Central memory CD8-positive, alpha-beta T cell (primary cell): Measurements from ENCODE around the gene RIOX2.

Experiments used
- ATAC-seq: fragments of 150-1000 bp; cut with Tn5 transposase; replicated peaks from 2 replicates; pipeline ENCODE4 v1.10.0; 2022; ENCODE audit warnings: mild to moderate bottlenecking, moderate FRiP score, moderate number of reproducible peaks; ENCODE audit not compliant: poor library complexity, severe bottlenecking; ENCODE audit errors: extremely low read depth
- DNase-seq, 2 donors: peaks; one replicate each; pipeline ENCODE4 v3.0.0; 2021; ENCODE audit warnings: low spot score in 2 of 2
- H3K27ac Mint-ChIP-seq: one replicate; pipeline ENCODE4 v1.8.0; 2022; ENCODE audit warnings: low read depth, mild to moderate bottlenecking, moderate library complexity, mixed read lengths
- H3K27me3 Mint-ChIP-seq: one replicate; pipeline ENCODE4 v1.8.0; 2022; ENCODE audit warnings: mixed read lengths
- H3K36me3 Mint-ChIP-seq: one replicate; pipeline ENCODE4 v1.8.0; 2022; ENCODE audit warnings: mild to moderate bottlenecking, moderate library complexity, mixed read lengths; ENCODE audit not compliant: insufficient read depth
- H3K4me1 Mint-ChIP-seq: one replicate; pipeline ENCODE4 v1.8.0; 2022; ENCODE audit warnings: mixed read lengths
- H3K4me3 Mint-ChIP-seq: one replicate; pipeline ENCODE4 v1.8.0; 2022; ENCODE audit warnings: mild to moderate bottlenecking, moderate library complexity, mixed read lengths
- H3K9me3 Mint-ChIP-seq: one replicate; pipeline ENCODE4 v1.8.0; 2022; ENCODE audit warnings: mixed read lengths

Gene RIOX2

GRCh38 chr3:97940034-97940433 lies 32.2 kb downstream of the RIOX2 start:
- Mint-ChIP-seq H3K4me3 (no peak overlapping the region), H3K9me3 (no peaks in the 10 kb centered on the region), H3K27me3 (no peaks in the 10 kb centered on the region), H3K4me1 (no peaks in the 10 kb centered on the region), H3K27ac (no peak overlapping the region), H3K36me3 (peaks cover 6% of the 10 kb centered on the region)
- DNase-seq (no peak), ATAC-seq (no peak)

GRCh38 chr3:97939401-97939800 lies 32.8 kb downstream of the RIOX2 start:
- Mint-ChIP-seq H3K9me3 (no peaks in the 10 kb centered on the region), H3K27ac (no peak overlapping the region), H3K4me1 (no peaks in the 10 kb centered on the region), H3K36me3 (peaks cover 3% of the 10 kb centered on the region), H3K27me3 (no peaks in the 10 kb centered on the region), H3K4me3 (no peak overlapping the region)
- no peak for ATAC-seq
- no peak for DNase-seq

- ATAC-seq (no peak), DNase-seq (no peak)
- H3K4me1 Mint-ChIP-seq = no peaks in the 10 kb centered on the region
- H3K9me3 Mint-ChIP-seq = no peaks in the 10 kb centered on the region
- peaks cover 2% of the 10 kb centered on the region for H3K36me3 Mint-ChIP-seq
- H3K27me3 Mint-ChIP-seq = no peaks in the 10 kb centered on the region
- H3K4me3 Mint-ChIP-seq = no peak overlapping the region
- H3K27ac Mint-ChIP-seq = no peak overlapping the region
These were observed 33.8 kb downstream of the RIOX2 start for GRCh38 chr3:97938444-97938843.

- no peak overlapping the region for H3K4me3 Mint-ChIP-seq
- H3K9me3 Mint-ChIP-seq = no peaks in the 10 kb centered on the region
- DNase-seq (no peak), ATAC-seq (no peak)
- peaks cover 4% of the 10 kb centered on the region for H3K36me3 Mint-ChIP-seq
- no peak overlapping the region for H3K27ac Mint-ChIP-seq
- H3K27me3 Mint-ChIP-seq = no peaks in the 10 kb centered on the region
- no peaks in the 10 kb centered on the region for H3K4me1 Mint-ChIP-seq
These were observed 35.0 kb downstream of the RIOX2 start for GRCh38 chr3:97937205-97937604.

- Mint-ChIP-seq H3K27ac (no peak overlapping the region), H3K9me3 (no peaks in the 10 kb centered on the region), H3K4me1 (no peaks in the 10 kb centered on the region), H3K36me3 (peaks cover 4% of the 10 kb centered on the region), H3K27me3 (no peaks in the 10 kb centered on the region), H3K4me3 (no peak overlapping the region)
- no peak for ATAC-seq
- no peak for DNase-seq
These were observed 36.4 kb downstream of the RIOX2 start for GRCh38 chr3:97935842-97936241.

GRCh38 chr3:97934980-97935695 lies 37.1 kb downstream of the RIOX2 start:
- Mint-ChIP-seq H3K4me1 (no peaks in the 10 kb centered on the region), H3K4me3 (no peak overlapping the region), H3K9me3 (no peaks in the 10 kb centered on the region), H3K36me3 (peaks cover 4% of the 10 kb centered on the region), H3K27me3 (no peaks in the 10 kb centered on the region), H3K27ac (no peak overlapping the region)
- DNase-seq = no peak
- ATAC-seq = no peak

- Mint-ChIP-seq H3K36me3 (peaks cover 3% of the 10 kb centered on the region), H3K27me3 (no peaks in the 10 kb centered on the region), H3K27ac (no peak overlapping the region), H3K9me3 (no peaks in the 10 kb centered on the region), H3K4me1 (no peaks in the 10 kb centered on the region), H3K4me3 (no peak overlapping the region)
- ATAC-seq (no peak), DNase-seq (no peak)
These were observed 39.8 kb downstream of the RIOX2 start for GRCh38 chr3:97932387-97932801.

GRCh38 chr3:97931218-97931617 lies 41.0 kb downstream of the RIOX2 start:
- Mint-ChIP-seq H3K27ac (no peak overlapping the region), H3K4me1 (no peaks in the 10 kb centered on the region), H3K27me3 (no peaks in the 10 kb centered on the region), H3K9me3 (no peaks in the 10 kb centered on the region), H3K4me3 (no peak overlapping the region), H3K36me3 (peaks cover 3% of the 10 kb centered on the region)
- no peak for DNase-seq
- ATAC-seq = no peak

GRCh38 chr3:97930018-97930417 lies 42.2 kb downstream of the RIOX2 start:
- H3K4me3 Mint-ChIP-seq = no peak overlapping the region
- H3K4me1 Mint-ChIP-seq = no peaks in the 10 kb centered on the region
- no peak overlapping the region for H3K27ac Mint-ChIP-seq
- no peaks in the 10 kb centered on the region for H3K9me3 Mint-ChIP-seq
- H3K27me3 Mint-ChIP-seq = no peaks in the 10 kb centered on the region
- ATAC-seq (no peak), DNase-seq (no peak)
- peaks cover 3% of the 10 kb centered on the region for H3K36me3 Mint-ChIP-seq

- Mint-ChIP-seq H3K27me3 (no peaks in the 10 kb centered on the region), H3K9me3 (no peaks in the 10 kb centered on the region), H3K27ac (no peak overlapping the region), H3K4me1 (no peaks in the 10 kb centered on the region), H3K36me3 (peaks cover 4% of the 10 kb centered on the region), H3K4me3 (no peak overlapping the region)
- ATAC-seq (no peak), DNase-seq (no peak)
These were observed 43.2 kb downstream of the RIOX2 start for GRCh38 chr3:97928986-97929385.

- Mint-ChIP-seq H3K27ac (no peak overlapping the region), H3K27me3 (no peaks in the 10 kb centered on the region), H3K4me3 (no peak overlapping the region), H3K9me3 (no peaks in the 10 kb centered on the region), H3K4me1 (no peaks in the 10 kb centered on the region), H3K36me3 (peaks cover 3% of the 10 kb centered on the region)
- DNase-seq (no peak), ATAC-seq (no peak)
These were observed 44.5 kb downstream of the RIOX2 start for GRCh38 chr3:97927704-97928103.

- DNase-seq (no peak), ATAC-seq (no peak)
- no peak overlapping the region for H3K27ac Mint-ChIP-seq
- no peak overlapping the region for H3K4me3 Mint-ChIP-seq
- peaks cover 4% of the 10 kb centered on the region for H3K4me1 Mint-ChIP-seq
- H3K9me3 Mint-ChIP-seq = no peaks in the 10 kb centered on the region
- peaks cover 4% of the 10 kb centered on the region for H3K36me3 Mint-ChIP-seq
- H3K27me3 Mint-ChIP-seq = no peaks in the 10 kb centered on the region
These were observed 54.3 kb downstream of the RIOX2 start for GRCh38 chr3:97917813-97918536.

GRCh38 chr3:97916576-97916975 lies 55.7 kb downstream of the RIOX2 start:
- Mint-ChIP-seq H3K9me3 (no peaks in the 10 kb centered on the region), H3K4me3 (no peak overlapping the region), H3K36me3 (peaks cover 4% of the 10 kb centered on the region), H3K4me1 (peaks cover 9% of the 10 kb centered on the region), H3K27ac (no peak overlapping the region), H3K27me3 (no peaks in the 10 kb centered on the region)
- DNase-seq (no peak), ATAC-seq (no peak)
